HL-60 (cell line): Measurements from ENCODE around the gene TPD52L1.

Experiments used
- DNase-seq, 2 experiments: peaks; one replicate each; pipeline ENCODE4 v3.0.0-alpha.2; 2010 to 2020; ENCODE audit warnings: low read depth in 1 of 2, low spot score in 1 of 2
- H3K27ac ChIP-seq: fragments of 250-450 bp; sonication (Bioruptor Pico); replicated peaks from 2 replicates; pipeline ENCODE4 v1.5.1; 2020; ENCODE audit warnings: mild to moderate bottlenecking, moderate library complexity
- H3K27me3 ChIP-seq: fragments of 250-450 bp; sonication (Bioruptor Pico); 2 replicates; pipeline ENCODE4 v1.5.1; 2021; ENCODE audit warnings: mild to moderate bottlenecking, moderate library complexity; ENCODE audit not compliant: insufficient read depth, poor library complexity, severe bottlenecking
- H3K4me3 ChIP-seq: replicated peaks from 2 replicates; pipeline ENCODE4 v1.5.1; 2011; ENCODE audit warnings: mild to moderate bottlenecking, control low read depth, low read length; ENCODE audit not compliant: insufficient read depth
- CTCF ChIP-seq: IDR thresholded peaks from one replicate; pipeline ENCODE4 v1.5.1; 2011; ENCODE audit warnings: low read length, control low read depth, inconsistent platforms; ENCODE audit not compliant: insufficient read depth
- GABPA ChIP-seq: IDR thresholded peaks from 2 replicates; pipeline ENCODE4 v1.6.1; 2012; ENCODE audit warnings: low read depth
- POLR2AphosphoS5 ChIP-seq: IDR thresholded peaks from 2 replicates; pipeline ENCODE4 v1.6.1; 2012; ENCODE audit warnings: low read depth
- REST ChIP-seq: IDR thresholded peaks from 2 replicates; pipeline ENCODE4 v1.6.1; 2012; ENCODE audit warnings: low read depth; ENCODE audit not compliant: insufficient replicate concordance
- SPI1 ChIP-seq: IDR thresholded peaks from 2 replicates; pipeline ENCODE4 v1.6.1; 2012; ENCODE audit warnings: low read depth, mild to moderate bottlenecking, borderline replicate concordance

TPD52L1 gene

GRCh38 chr6:125110056-125110455 lies 43.5 kb upstream of the TPD52L1 start:
- H3K27ac ChIP-seq, result no peak overlapping the region
- H3K27me3 ChIP-seq, result no peaks in the 10 kb centered on the region
- H3K4me3 ChIP-seq, result no peak overlapping the region
- no peak for TF ChIP-seq SPI1
- TF ChIP-seq POLR2AphosphoS5, result no peak
- no peak for TF ChIP-seq CTCF
- no peak for TF ChIP-seq REST
- no peak for TF ChIP-seq GABPA
- no peak for DNase-seq

- Histone ChIP-seq H3K27me3 (no peaks in the 10 kb centered on the region), H3K4me3 (no peak overlapping the region), H3K27ac (no peak overlapping the region)
- TF ChIP-seq SPI1, result no peak
- no peak for TF ChIP-seq POLR2AphosphoS5
- no peak for TF ChIP-seq REST
- TF ChIP-seq CTCF, result no peak
- TF ChIP-seq GABPA, result no peak
- no peak for DNase-seq
Measured at GRCh38 chr6:125111219-125111983, 42.2 kb upstream of the TPD52L1 start.

- TF ChIP-seq REST (no peak), GABPA (no peak), CTCF (no peak), SPI1 (no peak), POLR2AphosphoS5 (no peak)
- Histone ChIP-seq H3K27me3 (no peaks in the 10 kb centered on the region), H3K4me3 (no peak overlapping the region), H3K27ac (no peak overlapping the region)
- DNase-seq, result no peak
Measured at GRCh38 chr6:125112934-125113333, 40.6 kb upstream of the TPD52L1 start.
